Small intestine (tissue), 7 donors: ENCODE data around the gene MFAP3L. TPM values are rescaled to one million over a fixed set of nuclear protein-coding genes. Genes with fewer than 3 reads are reported as not detected.
"Not testable (repeated sequence)": the region's sequence is repeated elsewhere in the genome, so short reads cannot be mapped to it uniquely, and the experiment has no call there.

Experiments
- DNase-seq, 2 donors: peaks; one replicate each; pipeline versions ENCODE4 v3.0.0 to v3.0.0-alpha.2; 2013
- FAIRE-seq: peaks from 2 replicates; lab custom pipeline; 2012; peaks lifted over from hg19 to GRCh38; lab: Jason Lieb, UNC
- H3K27ac ChIP-seq, 3 donors: one replicate each; pipeline ENCODE4 v1.5.1; 2013; ENCODE audit warnings: low read length in 2 of 3, mild to moderate bottlenecking in 2 of 3, control low read depth in 1 of 3, inconsistent platforms in 1 of 3, low read depth in 1 of 3, moderate library complexity in 1 of 3
- H3K27me3 ChIP-seq, 3 donors: one replicate each; pipeline ENCODE4 v1.6.1; 2013; ENCODE audit warnings: low read length in 3 of 3, inconsistent platforms in 1 of 3; ENCODE audit not compliant: control insufficient read depth in 3 of 3, insufficient read depth in 3 of 3
- H3K36me3 ChIP-seq, 3 donors: one replicate each; pipeline ENCODE4 v1.6.1; 2013; ENCODE audit warnings: low read length in 3 of 3, inconsistent platforms in 1 of 3, low read depth in 1 of 3, mild to moderate bottlenecking in 1 of 3, moderate library complexity in 1 of 3; ENCODE audit not compliant: control insufficient read depth in 3 of 3, insufficient read depth in 2 of 3
- H3K4me1 ChIP-seq, 3 donors: one replicate each; pipeline ENCODE4 v1.6.1; 2013; ENCODE audit warnings: low read length in 2 of 3, inconsistent platforms in 1 of 3, low read depth in 1 of 3, mild to moderate bottlenecking in 1 of 3, moderate library complexity in 1 of 3; ENCODE audit not compliant: control insufficient read depth in 3 of 3, insufficient read depth in 2 of 3
- H3K4me3 ChIP-seq, 3 donors: one replicate each; pipeline ENCODE4 v1.5.1; 2013; ENCODE audit warnings: low read length in 3 of 3, control low read depth in 1 of 3, inconsistent platforms in 1 of 3, low read depth in 1 of 3, mild to moderate bottlenecking in 1 of 3, moderate library complexity in 1 of 3
- H3K9me3 ChIP-seq, 2 donors: one replicate each; pipeline ENCODE4 v1.6.1; 2013; ENCODE audit warnings: low read depth in 1 of 2, low read length in 1 of 2; ENCODE audit not compliant: control insufficient read depth in 2 of 2, insufficient read depth in 1 of 2
- WGBS, 3 donors: extraction: QIAGEN DNeasy Blood & Tissue Kit; methylation state at CpG; one replicate each; pipeline ENCODE4 v1.1.7; 2013; 5-methylcytosine and 5-hydroxymethylcytosine counted together
- polyA plus RNA-seq, 4 donors: library from polyadenylated mRNA; stranded (reverse) in 3 of 4; unstranded in 1 of 4; fragments of 200-250 nt in 3 of 4; fragments of 120-200 nt in 1 of 4; gene quantifications; one replicate each; pipeline versions ENCODE4 v1.2.1 to v1.2.3, GENCODE V29; 2013
- donor health status: healthy with polysubstance abuse.
- donor health status: control.
- donor health status: control.
- donor health status: Bipolar disorder and iron deficiency.
- donor health status: healthy.

MFAP3L gene
- polyA plus RNA-seq, 4 donors: under 0.01 to 2.7 (median 0.61) TPM

GRCh38 chr4:169956091-169956843, 69.9 kb downstream of the MFAP3L start:
- Histone ChIP-seq H3K36me3 (no peaks in the 10 kb centered on the region), H3K27ac (no peak overlapping the region), H3K27me3 (no peaks in the 10 kb centered on the region), H3K4me3 (no peak overlapping the region), H3K9me3 (peaks cover 0 to 4% of the 10 kb centered on the region in 2 donors), H3K4me1 (no peaks in the 10 kb centered on the region)
- no peak for DNase-seq
- WGBS, 3 donors: 69 to 80% (median 72%) methylated on average over 5 of the region's 5 CpGs
- no peak for FAIRE-seq

GRCh38 chr4:169955521-169955920, 70.7 kb downstream of the MFAP3L start:
- DNase-seq (no peak), FAIRE-seq (no peak)
- Histone ChIP-seq H3K9me3 (peaks cover 0 to 4% of the 10 kb centered on the region in 2 donors), H3K27ac (no peak overlapping the region), H3K36me3 (no peaks in the 10 kb centered on the region), H3K27me3 (no peaks in the 10 kb centered on the region), H3K4me3 (no peak overlapping the region), H3K4me1 (no peaks in the 10 kb centered on the region)
- 78 to 86% (median 83%) methylated on average over 5 of the region's 5 CpGs for WGBS, 3 donors

GRCh38 chr4:169952236-169953002, 73.8 kb downstream of the MFAP3L start:
- 57 to 86% (median 59%) methylated on average over 4 of the region's 4 CpGs for WGBS, 3 donors
- FAIRE-seq (no peak), DNase-seq (no peak)
- no peak overlapping the region for H3K27ac ChIP-seq
- H3K9me3 ChIP-seq: no peaks in the 10 kb centered on the region
- no peak overlapping the region for H3K4me3 ChIP-seq
- peaks cover 0 to 2% (median 0%) of the 10 kb centered on the region in 3 donors for H3K27me3 ChIP-seq
- H3K4me1 ChIP-seq: no peaks in the 10 kb centered on the region
- no peaks in the 10 kb centered on the region for H3K36me3 ChIP-seq

- 61 to 68% (median 62%) methylated on average over 3 of the region's 3 CpGs for WGBS, 3 donors
- FAIRE-seq: no peak
These were observed 77.9 kb downstream of the MFAP3L start for GRCh38 chr4:169948271-169948670.

GRCh38 chr4:169945636-169946035, 80.6 kb downstream of the MFAP3L start:
- peaks cover 0 to 8% of the 10 kb centered on the region in 2 donors for H3K9me3 ChIP-seq

More at GRCh38 chr4:169948271-169948670, 77.9 kb downstream of the MFAP3L start:
- Histone ChIP-seq H3K36me3 (no peaks in the 10 kb centered on the region), H3K4me3 (no peak overlapping the region), H3K27ac (no peak overlapping the region), H3K9me3 (peaks cover 0 to 3% of the 10 kb centered on the region in 2 donors), H3K27me3 (peaks cover 0 to 2% (median 0%) of the 10 kb centered on the region in 3 donors), H3K4me1 (no peaks in the 10 kb centered on the region)
- no peak for DNase-seq

GRCh38 chr4:169943601-169944000, 82.6 kb downstream of the MFAP3L start:
- H3K9me3 ChIP-seq, H3K27me3 ChIP-seq, H3K4me3 ChIP-seq, H3K4me1 ChIP-seq, H3K27ac ChIP-seq, H3K36me3 ChIP-seq, FAIRE-seq: not testable (repeated sequence)
- DNase-seq: peak in 1 of 2 donors; percentile 22
- WGBS, 3 donors: 30 to 63% (median 45%) methylated on average over 6 of the region's 6 CpGs

More at GRCh38 chr4:169945636-169946035, 80.6 kb downstream of the MFAP3L start:
- H3K4me3 ChIP-seq: no peak overlapping the region
- H3K4me1 ChIP-seq: no peaks in the 10 kb centered on the region
- no peaks in the 10 kb centered on the region for H3K36me3 ChIP-seq
- no peak for DNase-seq
- 30 to 67% (median 41%) methylated on average over 1 of the region's 1 CpG for WGBS, 3 donors
- peaks cover 0 to 2% (median 0%) of the 10 kb centered on the region in 3 donors for H3K27me3 ChIP-seq
- no peak overlapping the region for H3K27ac ChIP-seq
- FAIRE-seq: no peak

- no peak for DNase-seq
- Histone ChIP-seq H3K27me3 (no peaks in the 10 kb centered on the region), H3K27ac (no peak overlapping the region), H3K36me3 (no peaks in the 10 kb centered on the region), H3K9me3 (peaks cover 0 to 8% of the 10 kb centered on the region in 2 donors), H3K4me3 (no peak overlapping the region), H3K4me1 (no peaks in the 10 kb centered on the region)
- 83 to 90% (median 88%) methylated on average over 5 of the region's 5 CpGs for WGBS, 3 donors
- FAIRE-seq: no peak
These were observed 85.1 kb downstream of the MFAP3L start for GRCh38 chr4:169941141-169941540.

- no peaks in the 10 kb centered on the region for H3K4me1 ChIP-seq
- H3K9me3 ChIP-seq: peaks cover 0 to 8% of the 10 kb centered on the region in 2 donors
- no peaks in the 10 kb centered on the region for H3K36me3 ChIP-seq
- WGBS, 3 donors: 81 to 84% (median 82%) methylated on average over 8 of the region's 8 CpGs
- H3K27me3 ChIP-seq: no peaks in the 10 kb centered on the region
- FAIRE-seq (no peak), DNase-seq (no peak)
- H3K27ac ChIP-seq: no peak overlapping the region
- no peak overlapping the region for H3K4me3 ChIP-seq
These were observed 85.7 kb downstream of the MFAP3L start for GRCh38 chr4:169940460-169940859.
